CD14-positive monocyte (primary cell): ENCODE results near the gene FGD3. TPM values are rescaled to one million over a fixed set of nuclear protein-coding genes. Genes with fewer than 3 reads are reported as not detected.
A peak's percentile ranks its signal among the peaks of the same experiment; 100 is the strongest.

ENCODE experiments used
- DNase-seq, 3 donors: peaks; one replicate each; pipeline ENCODE4 v3.0.0-alpha.2; 2011 to 2022
- H2AFZ ChIP-seq: 2 replicates; pipeline ENCODE4 v1.6.0; 2012; ENCODE audit warnings: mild to moderate bottlenecking, low read depth, low read length, inconsistent platforms; ENCODE audit not compliant: insufficient read depth, poor library complexity, severe bottlenecking
- H3K27ac ChIP-seq, 2 donors: 1 replicate in 1 of 2; 2 replicates in 1 of 2; pipeline ENCODE4 v1.5.1; 2012 to 2013; ENCODE audit warnings: low read length in 2 of 2, control low read depth in 1 of 2, inconsistent platforms in 1 of 2, low read depth in 1 of 2, mild to moderate bottlenecking in 1 of 2
- H3K27me3 ChIP-seq, 2 donors: one replicate each; pipeline versions ENCODE4 v1.6.0 to v1.6.1; 2011 to 2013; ENCODE audit warnings: low read length in 2 of 2; ENCODE audit not compliant: control insufficient read depth in 2 of 2, insufficient read depth in 2 of 2
- H3K36me3 ChIP-seq, 2 donors: replicated peaks in 1 of 2; 1 replicate in 1 of 2; 2 replicates in 1 of 2; pipeline versions ENCODE4 v1.5.1 to v1.6.1; 2012 to 2013; ENCODE audit warnings: low read length in 2 of 2, control low read depth in 1 of 2, inconsistent platforms in 1 of 2, mild to moderate bottlenecking in 1 of 2; ENCODE audit not compliant: insufficient read depth in 2 of 2, control insufficient read depth in 1 of 2
- H3K4me1 ChIP-seq, 2 donors: 1 replicate in 1 of 2; 2 replicates in 1 of 2; pipeline versions ENCODE4 v1.5.1 to v1.6.1; 2012 to 2013; ENCODE audit warnings: low read length in 2 of 2, control low read depth in 1 of 2, inconsistent platforms in 1 of 2, mild to moderate bottlenecking in 1 of 2, moderate library complexity in 1 of 2; ENCODE audit not compliant: insufficient read depth in 2 of 2, control insufficient read depth in 1 of 2
- H3K4me2 ChIP-seq: replicated peaks from 2 replicates; pipeline ENCODE3; 2012; ENCODE audit warnings: low read length, moderate library complexity, mild to moderate bottlenecking; ENCODE audit not compliant: poor library complexity, severe bottlenecking; ENCODE audit errors: extremely low read depth
- H3K4me3 ChIP-seq, 3 experiments: fragments of 200-600 bp in 1 of 3; sonication (generic) in 1 of 3; replicated peaks in 1 of 3; 1 replicate in 2 of 3; 2 replicates in 1 of 3; pipeline ENCODE4 v1.5.1; 2011 to 2013; ENCODE audit warnings: low read length in 3 of 3, mild to moderate bottlenecking in 3 of 3, control low read depth in 2 of 3, low read depth in 2 of 3, inconsistent platforms in 1 of 3, moderate library complexity in 1 of 3
- H3K79me2 ChIP-seq: 2 replicates; pipeline ENCODE4 v1.6.0; 2012; ENCODE audit warnings: mild to moderate bottlenecking, control low read depth, inconsistent platforms, low read length, moderate library complexity; ENCODE audit not compliant: insufficient read depth
- H3K9ac ChIP-seq: 2 replicates; pipeline ENCODE4 v1.6.0; 2017; ENCODE audit warnings: low read length, mild to moderate bottlenecking; ENCODE audit not compliant: insufficient read depth, poor library complexity, severe bottlenecking
- H3K9me3 ChIP-seq, 2 donors: replicated peaks in 1 of 2; 1 replicate in 1 of 2; 2 replicates in 1 of 2; pipeline versions ENCODE4 v1.5.1 to v1.6.1; 2012 to 2013; ENCODE audit warnings: low read length in 2 of 2, control low read depth in 1 of 2; ENCODE audit not compliant: control insufficient read depth in 1 of 2, insufficient read depth in 1 of 2
- H4K20me1 ChIP-seq: 2 replicates; pipeline ENCODE4 v1.6.0; 2012; ENCODE audit warnings: mild to moderate bottlenecking, low read length, control low read depth, moderate library complexity; ENCODE audit not compliant: insufficient read depth
- H3K27ac Mint-ChIP-seq, 7 donors: one replicate each; pipeline ENCODE4 v1.8.0; 2020; ENCODE audit warnings: mild to moderate bottlenecking in 7 of 7, mixed read lengths in 7 of 7, moderate library complexity in 6 of 7, inconsistent platforms in 2 of 7
- H3K27me3 Mint-ChIP-seq, 3 donors: one replicate each; pipeline ENCODE4 v1.8.0; 2021 to 2022; ENCODE audit warnings: low read depth in 3 of 3, mild to moderate bottlenecking in 3 of 3, mixed read lengths in 3 of 3, moderate library complexity in 3 of 3, inconsistent platforms in 1 of 3
- H3K36me3 Mint-ChIP-seq, 2 donors: one replicate each; pipeline ENCODE4 v1.8.0; 2020; ENCODE audit warnings: mixed read lengths in 2 of 2, inconsistent platforms in 1 of 2, mild to moderate bottlenecking in 1 of 2
- H3K4me1 Mint-ChIP-seq: one replicate; pipeline ENCODE4 v1.8.0; 2020; ENCODE audit warnings: mild to moderate bottlenecking, mixed read lengths
- H3K4me3 Mint-ChIP-seq, 2 donors: one replicate each; pipeline ENCODE4 v1.8.0; 2020; ENCODE audit warnings: mild to moderate bottlenecking in 2 of 2, mixed read lengths in 2 of 2, moderate library complexity in 1 of 2
- H3K9me3 Mint-ChIP-seq, 7 donors: one replicate each; pipeline ENCODE4 v1.8.0; 2020 to 2022; ENCODE audit warnings: mixed read lengths in 7 of 7, mild to moderate bottlenecking in 6 of 7, moderate library complexity in 6 of 7, inconsistent platforms in 2 of 7
- WGBS: methylation state at CpG from one replicate; pipeline ENCODE4 v1.1.5; 2013; ENCODE audit warnings: missing lambda C conversion rate; ENCODE audit not compliant: insufficient coverage; 5-methylcytosine and 5-hydroxymethylcytosine counted together
- intact Hi-C, 2 donors: fragments of 100-400 bp; cut with micrococcal nuclease; formaldehyde crosslinking; loops; one replicate each; pipeline versions ENCODE4 v1.15.0 to v1.15.1; 2023
- polyA plus RNA-seq, 3 donors: library from polyadenylated mRNA; depleted of rRNA in 1 of 3; unstranded in 2 of 3; stranded (reverse) in 1 of 3; fragments of 300-500 nt in 2 of 3; fragments of >200 nt in 1 of 3; fragmentation: Illumina TruSeq in 2 of 3; gene quantifications; 1 replicate in 2 of 3; 2 replicates in 1 of 3; pipeline ENCODE4 v1.2.3, GENCODE V29; 2012 to 2021
- TF ChIP-seq, protein P1 (sequence below): fragments of 200-600 bp; IDR thresholded peaks from one replicate; pipeline ENCODE4 v1.8.0; 2022; ENCODE audit warnings: antibody characterized with exemption, mild to moderate bottlenecking

Gene FGD3
- polyA plus RNA-seq, 3 donors, result 32.4 to 120 (median 56.2) TPM

GRCh38 chr9:92969516-92970466 is 22.5 kb downstream of the FGD3 start:
- Histone ChIP-seq H3K36me3 (peaks cover 22 to 40% of the 10 kb centered on the region in 2 donors), H3K9ac (no peak overlapping the region), H3K27ac (peak overlapping the region; percentile 18 to 71), H3K4me1 (peaks cover 88 to 94% of the 10 kb centered on the region in 2 donors), H3K79me2 (peaks cover 100% of the 10 kb centered on the region), H4K20me1 (peaks cover 100% of the 10 kb centered on the region), H3K4me2 (peak overlapping the region; percentile 11), H3K4me3 (peak overlapping the region in 1 of 3 experiments; percentile 5), H2AFZ (no peak overlapping the region), H3K9me3 (no peaks in the 10 kb centered on the region), H3K27me3 (no peaks in the 10 kb centered on the region)
- TF ChIP-seq, protein P1, sequence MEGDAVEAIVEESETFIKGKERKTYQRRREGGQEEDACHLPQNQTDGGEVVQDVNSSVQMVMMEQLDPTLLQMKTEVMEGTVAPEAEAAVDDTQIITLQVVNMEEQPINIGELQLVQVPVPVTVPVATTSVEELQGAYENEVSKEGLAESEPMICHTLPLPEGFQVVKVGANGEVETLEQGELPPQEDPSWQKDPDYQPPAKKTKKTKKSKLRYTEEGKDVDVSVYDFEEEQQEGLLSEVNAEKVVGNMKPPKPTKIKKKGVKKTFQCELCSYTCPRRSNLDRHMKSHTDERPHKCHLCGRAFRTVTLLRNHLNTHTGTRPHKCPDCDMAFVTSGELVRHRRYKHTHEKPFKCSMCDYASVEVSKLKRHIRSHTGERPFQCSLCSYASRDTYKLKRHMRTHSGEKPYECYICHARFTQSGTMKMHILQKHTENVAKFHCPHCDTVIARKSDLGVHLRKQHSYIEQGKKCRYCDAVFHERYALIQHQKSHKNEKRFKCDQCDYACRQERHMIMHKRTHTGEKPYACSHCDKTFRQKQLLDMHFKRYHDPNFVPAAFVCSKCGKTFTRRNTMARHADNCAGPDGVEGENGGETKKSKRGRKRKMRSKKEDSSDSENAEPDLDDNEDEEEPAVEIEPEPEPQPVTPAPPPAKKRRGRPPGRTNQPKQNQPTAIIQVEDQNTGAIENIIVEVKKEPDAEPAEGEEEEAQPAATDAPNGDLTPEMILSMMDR, result no peak
- DNase-seq, result no peak
- H3K27me3 Mint-ChIP-seq, result no peaks in the 10 kb centered on the region
- H3K4me3 Mint-ChIP-seq, result no peak overlapping the region
- intact Hi-C loops, result loop anchor here (10.0 kb wide), 3 partner anchors 125 to 485 kb away; partner anchors contain the start of genes CARD19 (in 1 of the 2), FAM120A (in 1 of the 2) and FAM120AOS (in 1 of the 2)
- H3K9me3 Mint-ChIP-seq, result peaks cover 0 to 3% (median 0%) of the 10 kb centered on the region in 7 donors
- peak overlapping the region; percentile 66 to 85 (median 80) for H3K27ac Mint-ChIP-seq
- WGBS, result 96% methylated on average over 17 of the region's 19 CpGs
- H3K36me3 Mint-ChIP-seq, result peaks cover 31 to 61% of the 10 kb centered on the region in 2 donors
- H3K4me1 Mint-ChIP-seq, result peaks cover 88% of the 10 kb centered on the region

- Mint-ChIP-seq H3K27me3 (no peaks in the 10 kb centered on the region), H3K4me3 (no peak overlapping the region), H3K4me1 (peaks cover 89% of the 10 kb centered on the region), H3K9me3 (peaks cover 0 to 3% (median 0%) of the 10 kb centered on the region in 7 donors), H3K27ac (peak overlapping the region; percentile 39 to 85 (median 80)), H3K36me3 (peaks cover 35 to 68% of the 10 kb centered on the region in 2 donors)
- peak in 2 of 3 donors; percentile 31 to 32 for DNase-seq
- Histone ChIP-seq H3K4me3 (no peak overlapping the region), H2AFZ (no peak overlapping the region), H3K9me3 (no peaks in the 10 kb centered on the region), H3K9ac (no peak overlapping the region), H3K27ac (peak overlapping the region in 1 of 2 donors; percentile 71), H3K27me3 (no peaks in the 10 kb centered on the region), H3K4me1 (peaks cover 86 to 87% of the 10 kb centered on the region in 2 donors), H3K4me2 (peak overlapping the region; percentile 11), H4K20me1 (peaks cover 100% of the 10 kb centered on the region), H3K79me2 (peaks cover 100% of the 10 kb centered on the region), H3K36me3 (peaks cover 29 to 47% of the 10 kb centered on the region in 2 donors)
- intact Hi-C loops, result no loop called here
- TF ChIP-seq, protein P1, result no peak
- 80% methylated on average over 2 of the region's 5 CpGs for WGBS
Measured at GRCh38 chr9:92970467-92970923, 23.2 kb downstream of the FGD3 start.
